Smooth muscle cell (in vitro differentiated cells): ENCODE results near the gene THUMPD3. TPM values are rescaled to one million over a fixed set of nuclear protein-coding genes. Genes with fewer than 3 reads are reported as not detected.

ENCODE experiments used
- DNase-seq: peaks from one replicate; lab custom pipeline; 2025; ENCODE audit not compliant: unreplicated experiment; lab: John Stamatoyannopoulos, UW
- H2AFZ ChIP-seq: fragments of 200-600 bp; sonication (generic); 2 replicates; pipeline ENCODE4 v1.6.0; 2016; ENCODE audit warnings: antibody characterized with exemption, low read depth, mild to moderate bottlenecking
- H3F3A ChIP-seq: fragments of 200-600 bp; sonication (generic); 2 replicates; pipeline ENCODE4 v1.6.0; 2017; ENCODE audit warnings: antibody characterized with exemption, low read depth
- H3K27ac ChIP-seq: fragments of 200-600 bp; sonication (generic); 2 replicates; pipeline ENCODE4 v1.5.1; 2016; ENCODE audit warnings: low read depth, mild to moderate bottlenecking
- H3K27me3 ChIP-seq: fragments of 200-600 bp; sonication (generic); 2 replicates; pipeline ENCODE4 v1.6.1; 2016; ENCODE audit warnings: low read depth, mild to moderate bottlenecking
- H3K36me3 ChIP-seq: fragments of 200-600 bp; sonication (generic); 2 replicates; pipeline ENCODE4 v1.5.1; 2016; ENCODE audit warnings: low read depth
- H3K4me1 ChIP-seq: fragments of 200-600 bp; sonication (generic); 2 replicates; pipeline ENCODE4 v1.5.1; 2016; ENCODE audit warnings: low read depth
- H3K4me2 ChIP-seq: fragments of 200-600 bp; sonication (generic); 2 replicates; pipeline ENCODE4 v1.6.0; 2016; ENCODE audit warnings: mild to moderate bottlenecking
- H3K4me3 ChIP-seq: fragments of 200-600 bp; sonication (generic); 2 replicates; pipeline ENCODE4 v1.5.1; 2016; ENCODE audit warnings: mild to moderate bottlenecking
- H3K79me2 ChIP-seq: fragments of 200-600 bp; sonication (generic); 2 replicates; pipeline ENCODE4 v1.6.0; 2016; ENCODE audit warnings: low read depth, mild to moderate bottlenecking
- H3K9ac ChIP-seq: fragments of 200-600 bp; sonication (generic); 2 replicates; pipeline ENCODE4 v1.6.0; 2016; ENCODE audit warnings: low read depth
- H3K9me3 ChIP-seq: fragments of 200-600 bp; sonication (generic); replicated peaks from 2 replicates; pipeline ENCODE4 v1.5.1; 2016; ENCODE audit warnings: low read depth
- H4K20me1 ChIP-seq: fragments of 200-600 bp; sonication (generic); 2 replicates; pipeline ENCODE4 v1.6.0; 2016; ENCODE audit warnings: low read depth
- CTCF ChIP-seq: fragments of 200-600 bp; sonication (generic); IDR thresholded peaks from 2 replicates; pipeline ENCODE4 v1.5.1; 2017; ENCODE audit warnings: borderline replicate concordance, mild to moderate bottlenecking, antibody characterized with exemption; ENCODE audit not compliant: insufficient read depth, poor library complexity, severe bottlenecking
- WGBS: methylation state at CpG from one replicate; pipeline ENCODE4 v1.1.7; 2016; ENCODE audit warnings: low lambda C conversion rate; 5-methylcytosine and 5-hydroxymethylcytosine counted together
- polyA plus RNA-seq: library from polyadenylated mRNA; unstranded; fragments of >200 nt; fragmentation: Nextera tagmentation; extraction: Ambion mirVana; gene quantifications from 2 replicates; pipeline ENCODE4 v1.2.1, GENCODE V29; 2016
- total RNA-seq: library from RNA; depleted of rRNA; stranded (reverse); fragments of >200 nt; gene quantifications from 2 replicates; pipeline ENCODE4 v1.2.3, GENCODE V29; 2014

THUMPD3 gene
- total and polyA plus RNA-seq, 2 experiments from 2014 or later, result 11.6 to 19.5 TPM

- no peak for TF ChIP-seq CTCF
- Histone ChIP-seq H3K9me3 (no peaks in the 10 kb centered on the region), H3K4me3 (peak overlapping the region; percentile 78), H4K20me1 (peaks cover 79% of the 10 kb centered on the region), H3K79me2 (peaks cover 84% of the 10 kb centered on the region), H2AFZ (no peak overlapping the region), H3K36me3 (peaks cover 6% of the 10 kb centered on the region), H3K27ac (peak overlapping the region; percentile 98), H3K9ac (peak overlapping the region; percentile 95), H3K4me1 (peaks cover 41% of the 10 kb centered on the region), H3K4me2 (peak overlapping the region; percentile 89), H3F3A (peaks cover 36% of the 10 kb centered on the region), H3K27me3 (no peaks in the 10 kb centered on the region)
- DNase-seq, result no peak
- 3% methylated on average over 15 of the region's 15 CpGs for WGBS
These were observed 32.9 kb downstream of the THUMPD3 start for GRCh38 chr3:9395570-9396300.

GRCh38 chr3:9396301-9396631 is 33.4 kb downstream of the THUMPD3 start:
- Histone ChIP-seq H3F3A (peaks cover 32% of the 10 kb centered on the region), H4K20me1 (peaks cover 79% of the 10 kb centered on the region), H3K4me1 (peaks cover 46% of the 10 kb centered on the region), H3K79me2 (peaks cover 84% of the 10 kb centered on the region), H3K27me3 (no peaks in the 10 kb centered on the region), H3K9ac (peak overlapping the region; percentile 95), H3K27ac (peak overlapping the region; percentile 98), H2AFZ (no peak overlapping the region), H3K9me3 (no peaks in the 10 kb centered on the region), H3K4me3 (peak overlapping the region; percentile 78), H3K4me2 (peak overlapping the region; percentile 89), H3K36me3 (peaks cover 2% of the 10 kb centered on the region)
- DNase-seq, result no peak
- TF ChIP-seq CTCF, result no peak
- 1% methylated on average over 16 of the region's 25 CpGs for WGBS

- Histone ChIP-seq H3K79me2 (peaks cover 84% of the 10 kb centered on the region), H4K20me1 (peaks cover 79% of the 10 kb centered on the region), H3K9ac (peak overlapping the region; percentile 95), H3K27me3 (no peaks in the 10 kb centered on the region), H2AFZ (no peak overlapping the region), H3F3A (peaks cover 27% of the 10 kb centered on the region), H3K9me3 (no peaks in the 10 kb centered on the region), H3K4me1 (peaks cover 52% of the 10 kb centered on the region), H3K36me3 (no peaks in the 10 kb centered on the region), H3K4me2 (peak overlapping the region; percentile 89), H3K27ac (peak overlapping the region; percentile 98), H3K4me3 (peak overlapping the region; percentile 78)
- peak; percentile 96 for DNase-seq
- no peak for TF ChIP-seq CTCF
- WGBS, result 1% methylated on average over 56 of the region's 71 CpGs
These were observed 33.9 kb downstream of the THUMPD3 start for GRCh38 chr3:9396632-9397331.
